Tibial nerve (tissue), 4 donors: ENCODE measurements around the gene PCDHA12. TPM values are rescaled to one million over a fixed set of nuclear protein-coding genes. Genes with fewer than 3 reads are reported as not detected.
A peak's percentile ranks its signal among the peaks of the same experiment; 100 is the strongest.
"Not testable (repeated sequence)": the region's sequence is repeated elsewhere in the genome, so short reads cannot be mapped to it uniquely, and the experiment has no call there.

ENCODE experiments used
- DNase-seq, 2 donors: peaks; one replicate each; pipeline ENCODE4 v3.0.0-alpha.2; 2019; ENCODE audit warnings: low spot score in 2 of 2
- H3K27ac ChIP-seq, 4 donors: fragments of 200-600 bp; sonication (generic) in 3 of 4; one replicate each; pipeline ENCODE4 v1.5.1; 2017 to 2019; ENCODE audit warnings: mild to moderate bottlenecking in 1 of 4
- H3K27me3 ChIP-seq, 2 donors: fragments of 200-600 bp; sonication (generic) in 1 of 2; one replicate each; pipeline versions ENCODE4 v1.5.1 to v1.6.0; 2017 to 2019
- H3K36me3 ChIP-seq, 3 donors: fragments of 200-600 bp; sonication (generic); one replicate each; pipeline ENCODE4 v1.5.1; 2018 to 2019
- H3K4me1 ChIP-seq, 4 donors: fragments of 200-600 bp; sonication (generic) in 3 of 4; one replicate each; pipeline ENCODE4 v1.5.1; 2017 to 2019
- H3K4me3 ChIP-seq, 4 donors: fragments of 200-600 bp; sonication (generic) in 3 of 4; one replicate each; pipeline ENCODE4 v1.5.1; 2017 to 2019; ENCODE audit warnings: mild to moderate bottlenecking in 1 of 4, moderate library complexity in 1 of 4
- H3K9me3 ChIP-seq, 4 donors: fragments of 200-600 bp; sonication (generic) in 3 of 4; one replicate each; pipeline ENCODE4 v1.5.1; 2017 to 2019
- CTCF ChIP-seq, 5 experiments: fragments of 200-600 bp in 3 of 5; fragments of 450-650 bp in 2 of 5; sonication (generic) in 3 of 5; IDR thresholded peaks; one replicate each; pipeline ENCODE4 v1.5.1; 2016 to 2019; ENCODE audit warnings: antibody characterized with exemption in 5 of 5, mild to moderate bottlenecking in 3 of 5, moderate library complexity in 2 of 5
- EP300 ChIP-seq, 2 donors: sonication (generic); formaldehyde crosslinking; IDR thresholded peaks; one replicate each; pipeline ENCODE4 v1.6.1; 2017; ENCODE audit warnings: antibody characterized with exemption in 2 of 2, mild to moderate bottlenecking in 1 of 2
- POLR2A ChIP-seq, 2 donors: fragments of 450-650 bp; IDR thresholded peaks; one replicate each; pipeline ENCODE4 v1.6.1; 2017; ENCODE audit warnings: antibody characterized with exemption in 2 of 2, mild to moderate bottlenecking in 2 of 2, moderate library complexity in 2 of 2
- WGBS, 2 donors: methylation state at CpG; one replicate each; pipeline ENCODE4 v1.1.5; 2018; 5-methylcytosine and 5-hydroxymethylcytosine counted together
- total RNA-seq, 4 donors: library from RNA; depleted of rRNA; stranded (reverse); fragments of >200 nt; gene quantifications; one replicate each; pipeline ENCODE4 v1.1.0, GENCODE V29; 2016

The PCDHA12 gene
- total RNA-seq, 4 donors from 2014 or later: 3.3 to 10.5 (median 6.7) TPM

GRCh38 chr5:140849831-140850634, 25.1 kb upstream of the PCDHA12 start:
- H3K36me3 ChIP-seq, H3K27me3 ChIP-seq, H3K4me1 ChIP-seq, H3K27ac ChIP-seq, H3K4me3 ChIP-seq, DNase-seq: not testable (repeated sequence)
- peaks cover 0 to 58% (median 1%) of the 10 kb centered on the region in 4 donors for H3K9me3 ChIP-seq
- 48 to 52% methylated on average over 52 to 97 of the region's 101 CpGs for WGBS, 2 donors

- Histone ChIP-seq H3K36me3 (peaks cover 0 to 10% (median 0%) of the 10 kb centered on the region in 3 donors), H3K4me3 (peak within 1 kb of the TSS in 3 of 4 donors; percentile 17 to 46 (median 20)), H3K27ac (no peak within 1 kb of the TSS), H3K9me3 (peaks cover 0 to 49% (median 4%) of the 10 kb centered on the region in 4 donors), H3K4me1 (no peaks in the 10 kb centered on the region), H3K27me3 (no peaks in the 10 kb centered on the region)
- no peak for DNase-seq
- no peak for TF ChIP-seq EP300 (IDR thresholded peaks at IDR 0.05)
- no peak for TF ChIP-seq POLR2A (IDR thresholded peaks at IDR 0.05)
- TF ChIP-seq CTCF (IDR thresholded peaks at IDR 0.05): peak in 3 of 5 experiments; percentile 8 to 25 (median 12)
- 21 to 25% methylated on average over 44 of the region's 44 CpGs for WGBS, 2 donors
Observed at GRCh38 chr5:140855772-140856674, 19.1 kb upstream of the PCDHA12 start, which contains the start of gene PCDHA10. Gene PCDHA10, plus strand, starts transcription at chr5:140855897. Its CDS starts 152 bp downstream, at chr5:140856049.

- Histone ChIP-seq H3K27ac (no peak overlapping the region), H3K36me3 (peaks cover 0 to 17% (median 0%) of the 10 kb centered on the region in 3 donors), H3K9me3 (peaks cover 0 to 59% (median 6%) of the 10 kb centered on the region in 4 donors), H3K4me1 (no peaks in the 10 kb centered on the region), H3K4me3 (no peak overlapping the region), H3K27me3 (no peaks in the 10 kb centered on the region)
- no peak for DNase-seq
- TF ChIP-seq POLR2A (IDR thresholded peaks at IDR 0.05) (no peak), EP300 (IDR thresholded peaks at IDR 0.05) (no peak), CTCF (IDR thresholded peaks at IDR 0.05) (no peak)
- 58 to 62% methylated on average over 73 to 82 of the region's 94 CpGs for WGBS, 2 donors
Observed at GRCh38 chr5:140857177-140857986, 17.7 kb upstream of the PCDHA12 start.

- Histone ChIP-seq H3K4me3 (no peak overlapping the region), H3K9me3 (peaks cover 0 to 60% (median 6%) of the 10 kb centered on the region in 4 donors), H3K27ac (no peak overlapping the region), H3K4me1 (no peaks in the 10 kb centered on the region), H3K36me3 (peaks cover 0 to 17% (median 0%) of the 10 kb centered on the region in 3 donors), H3K27me3 (no peaks in the 10 kb centered on the region)
- whole genome bisulfite sequencing, 2 donors: 66 to 67% methylated on average over 10 to 16 of the region's 22 CpGs
- no peak for DNase-seq
- TF ChIP-seq EP300 (IDR thresholded peaks at IDR 0.05) (no peak), CTCF (IDR thresholded peaks at IDR 0.05) (no peak), POLR2A (IDR thresholded peaks at IDR 0.05) (no peak)
Observed at GRCh38 chr5:140857987-140858240, 17.2 kb upstream of the PCDHA12 start.
